HepG2 (cell line): ENCODE measurements around the gene MCF2L. TPM values are rescaled to one million over a fixed set of nuclear protein-coding genes. Genes with fewer than 3 reads are reported as not detected.

Experiments used
- CAMTA2 ChIP-seq: sonication (generic); formaldehyde crosslinking; IDR thresholded peaks from 2 replicates; pipeline ENCODE4 v1.4.0; 2020; ENCODE audit warnings: mild to moderate bottlenecking, missing genetic modification reagents, borderline replicate concordance
- ETV5 ChIP-seq: IDR thresholded peaks from 2 replicates; pipeline ENCODE4 v1.6.1; 2018; ENCODE audit warnings: missing biosample characterization, missing genetic modification reagents, inconsistent platforms, borderline replicate concordance
- GABPB1 ChIP-seq: IDR thresholded peaks from 2 replicates; pipeline ENCODE4 v1.6.1; 2016; ENCODE audit warnings: mild to moderate bottlenecking, missing genetic modification reagents, moderate library complexity, missing compliant biosample characterization
- MTF2 ChIP-seq: sonication (generic); formaldehyde crosslinking; IDR thresholded peaks from 2 replicates; pipeline ENCODE4 v1.5.0; 2020; ENCODE audit warnings: missing genetic modification reagents, borderline replicate concordance
- PAF1 ChIP-seq: IDR thresholded peaks from 2 replicates; pipeline ENCODE4 v1.6.1; 2016; ENCODE audit warnings: missing genetic modification reagents, missing compliant biosample characterization
- SMC3 ChIP-seq: IDR thresholded peaks from 2 replicates; pipeline ENCODE4 v1.6.1; 2011; ENCODE audit warnings: low read length, improper control_type of control experiment
- SP2 ChIP-seq: sonication (generic); formaldehyde crosslinking; IDR thresholded peaks from 2 replicates; pipeline ENCODE4 v1.5.1; 2020; ENCODE audit warnings: mild to moderate bottlenecking, missing genetic modification reagents
- SPEN ChIP-seq: sonication (generic); formaldehyde crosslinking; IDR thresholded peaks from 2 replicates; pipeline ENCODE4 v1.5.1; 2020; ENCODE audit warnings: low read depth, mild to moderate bottlenecking, missing genetic modification reagents
- SSRP1 ChIP-seq: IDR thresholded peaks from 2 replicates; pipeline ENCODE4 v1.6.1; 2016; ENCODE audit warnings: control low read depth
- ZNF317 ChIP-seq: sonication (generic); formaldehyde crosslinking; IDR thresholded peaks from 2 replicates; pipeline ENCODE4 v1.5.0; 2020; ENCODE audit warnings: mild to moderate bottlenecking, missing genetic modification reagents
- ZNF746 ChIP-seq: sonication (generic); formaldehyde crosslinking; IDR thresholded peaks from 2 replicates; pipeline ENCODE4 v1.8.0; 2022; ENCODE audit warnings: mild to moderate bottlenecking, missing genetic modification reagents
- ZNF782 ChIP-seq: sonication (generic); formaldehyde crosslinking; IDR thresholded peaks from 2 replicates; pipeline ENCODE4 v1.4.0; 2020; ENCODE audit warnings: missing genetic modification reagents, mild to moderate bottlenecking, borderline replicate concordance
- ZSCAN21 ChIP-seq: sonication (generic); formaldehyde crosslinking; IDR thresholded peaks from 2 replicates; pipeline ENCODE4 v1.8.0; 2022; ENCODE audit warnings: mild to moderate bottlenecking, missing genetic modification reagents, moderate library complexity, borderline replicate concordance
- ZSCAN25 ChIP-seq: sonication (generic); formaldehyde crosslinking; IDR thresholded peaks from 2 replicates; pipeline ENCODE4 v1.8.0; 2022; ENCODE audit warnings: mild to moderate bottlenecking, missing genetic modification reagents
- polyA plus RNA-seq, 8 experiments: library from polyadenylated mRNA; depleted of rRNA in 3 of 8; stranded (reverse) in 7 of 8; unstranded in 1 of 8; fragments of >200 nt; fragmentation: Illumina TruSeq in 4 of 8; extraction: Trizol in 4 of 8; gene quantifications; 2 replicates each; pipeline versions ENCODE4 v1.2.1 to v1.2.3, GENCODE V29; 2011 to 2016; ENCODE audit warnings: low read depth in 4 of 8, missing spikeins in 1 of 8, mixed read lengths in 1 of 8; ENCODE audit not compliant: insufficient read depth in 1 of 8
- total RNA-seq, 5 experiments: library from RNA; depleted of rRNA; stranded (reverse); fragments of >200 nt; fragmentation: Illumina TruSeq; extraction: Trizol; gene quantifications; 2 replicates each; pipeline ENCODE4 v1.2.3, GENCODE V29; 2016; ENCODE audit warnings: low read depth in 1 of 5
- TF ChIP-seq, protein P1 (sequence below): IDR thresholded peaks from 2 replicates; pipeline ENCODE4 v1.6.1; 2016; ENCODE audit warnings: mild to moderate bottlenecking
- TF ChIP-seq, protein P2 (sequence below): sonication (generic); formaldehyde crosslinking; IDR thresholded peaks from 2 replicates; pipeline ENCODE4 v1.9.0; 2022; ENCODE audit warnings: low read depth, missing genetic modification reagents
- TF ChIP-seq, protein P3 (sequence below), 2 experiments: fragments of 450-650 bp in 1 of 2; sonication (generic) in 1 of 2; formaldehyde crosslinking in 1 of 2; IDR thresholded peaks; 2 replicates each; pipeline versions ENCODE4 v1.6.1 to v1.8.0; 2016 to 2022; ENCODE audit warnings: antibody characterized with exemption in 1 of 2, mild to moderate bottlenecking in 1 of 2, missing genetic modification reagents in 1 of 2

The MCF2L gene
- total and polyA plus RNA-seq, 2 of the 13 experiments (the other 11 are each of a cell fraction or from before 2014, with no cell fraction given) = 19.4 to 28.4 TPM

DNA sequence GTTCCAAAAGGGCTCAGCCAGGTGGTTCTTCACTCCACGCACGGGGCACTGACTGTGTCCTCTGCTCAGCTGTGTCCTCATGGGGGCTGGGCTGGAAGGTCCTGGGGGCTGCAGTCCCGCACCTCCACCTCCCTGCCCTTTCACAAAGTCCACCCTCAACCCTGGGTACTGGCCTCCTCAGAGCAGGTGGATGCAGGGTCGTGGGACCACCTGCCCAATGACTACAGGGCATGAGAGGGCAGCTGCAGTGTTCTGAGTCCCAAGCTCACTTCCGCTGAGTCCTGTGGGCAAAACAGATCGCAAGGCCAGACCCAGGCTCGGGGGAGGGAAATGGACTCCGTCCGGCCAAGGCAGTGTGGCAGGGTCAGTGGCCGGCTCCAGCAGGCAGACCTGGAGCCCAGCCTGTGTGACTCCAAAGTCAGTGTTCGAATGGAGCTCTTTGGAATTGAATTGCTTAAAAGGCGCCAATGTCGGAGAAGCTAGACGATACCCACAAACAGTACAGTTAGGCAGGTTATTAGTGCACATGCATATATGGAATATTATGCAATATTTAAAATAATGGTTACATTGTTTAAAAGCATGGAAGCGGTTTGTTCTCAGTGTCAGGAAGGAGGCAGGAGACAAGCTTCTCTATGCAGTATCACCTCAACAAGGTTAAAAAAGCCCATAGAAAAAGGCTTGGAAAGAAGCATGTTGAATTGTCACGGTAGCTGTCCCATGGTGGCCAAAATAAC is 54.8 kb downstream of the MCF2L start (continued):
- TF ChIP-seq CAMTA2 (CRISPR knock-in tag) (no peak), GABPB1 (CRISPR knock-in tag) (peak; percentile 72), MTF2 (CRISPR knock-in tag) (no peak), ZNF317 (CRISPR knock-in tag) (no peak), ZSCAN21 (CRISPR knock-in tag) (no peak; the same call in 1 of the 2 replicates), ZNF782 (CRISPR knock-in tag) (no peak), SSRP1 (CRISPR knock-in tag) (peak; percentile 68; the same call in 1 of the 2 replicates), SMC3 (no peak), ZNF746 (CRISPR knock-in tag) (peak; percentile 16; the same call in 1 of the 2 replicates), SP2 (CRISPR knock-in tag) (no peak), ETV5 (peak; percentile 86), SPEN (peak; percentile 68; the same call in 1 of the 2 replicates), ZSCAN25 (CRISPR knock-in tag) (0 out of 2 replicates have a peak, but pooled peaks have one; percentile 45), PAF1 (CRISPR knock-in tag) (no peak)
- TF ChIP-seq, protein P1, sequence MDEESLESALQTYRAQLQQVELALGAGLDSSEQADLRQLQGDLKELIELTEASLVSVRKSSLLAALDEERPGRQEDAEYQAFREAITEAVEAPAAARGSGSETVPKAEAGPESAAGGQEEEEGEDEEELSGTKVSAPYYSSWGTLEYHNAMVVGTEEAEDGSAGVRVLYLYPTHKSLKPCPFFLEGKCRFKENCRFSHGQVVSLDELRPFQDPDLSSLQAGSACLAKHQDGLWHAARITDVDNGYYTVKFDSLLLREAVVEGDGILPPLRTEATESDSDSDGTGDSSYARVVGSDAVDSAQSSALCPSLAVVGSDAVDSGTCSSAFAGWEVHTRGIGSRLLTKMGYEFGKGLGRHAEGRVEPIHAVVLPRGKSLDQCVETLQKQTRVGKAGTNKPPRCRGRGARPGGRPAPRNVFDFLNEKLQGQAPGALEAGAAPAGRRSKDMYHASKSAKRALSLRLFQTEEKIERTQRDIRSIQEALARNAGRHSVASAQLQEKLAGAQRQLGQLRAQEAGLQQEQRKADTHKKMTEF (CRISPR knock-in tag) = peak; percentile 37; the same call in 1 of the 2 replicates
- TF ChIP-seq, protein P2, sequence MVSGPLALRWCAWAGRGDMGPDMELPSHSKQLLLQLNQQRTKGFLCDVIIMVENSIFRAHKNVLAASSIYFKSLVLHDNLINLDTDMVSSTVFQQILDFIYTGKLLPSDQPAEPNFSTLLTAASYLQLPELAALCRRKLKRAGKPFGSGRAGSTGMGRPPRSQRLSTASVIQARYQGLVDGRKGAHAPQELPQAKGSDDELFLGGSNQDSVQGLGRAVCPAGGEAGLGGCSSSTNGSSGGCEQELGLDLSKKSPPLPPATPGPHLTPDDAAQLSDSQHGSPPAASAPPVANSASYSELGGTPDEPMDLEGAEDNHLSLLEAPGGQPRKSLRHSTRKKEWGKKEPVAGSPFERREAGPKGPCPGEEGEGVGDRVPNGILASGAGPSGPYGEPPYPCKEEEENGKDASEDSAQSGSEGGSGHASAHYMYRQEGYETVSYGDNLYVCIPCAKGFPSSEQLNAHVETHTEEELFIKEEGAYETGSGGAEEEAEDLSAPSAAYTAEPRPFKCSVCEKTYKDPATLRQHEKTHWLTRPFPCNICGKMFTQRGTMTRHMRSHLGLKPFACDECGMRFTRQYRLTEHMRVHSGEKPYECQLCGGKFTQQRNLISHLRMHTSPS (CRISPR knock-in tag) = peak; percentile 94
- TF ChIP-seq, protein P3, sequence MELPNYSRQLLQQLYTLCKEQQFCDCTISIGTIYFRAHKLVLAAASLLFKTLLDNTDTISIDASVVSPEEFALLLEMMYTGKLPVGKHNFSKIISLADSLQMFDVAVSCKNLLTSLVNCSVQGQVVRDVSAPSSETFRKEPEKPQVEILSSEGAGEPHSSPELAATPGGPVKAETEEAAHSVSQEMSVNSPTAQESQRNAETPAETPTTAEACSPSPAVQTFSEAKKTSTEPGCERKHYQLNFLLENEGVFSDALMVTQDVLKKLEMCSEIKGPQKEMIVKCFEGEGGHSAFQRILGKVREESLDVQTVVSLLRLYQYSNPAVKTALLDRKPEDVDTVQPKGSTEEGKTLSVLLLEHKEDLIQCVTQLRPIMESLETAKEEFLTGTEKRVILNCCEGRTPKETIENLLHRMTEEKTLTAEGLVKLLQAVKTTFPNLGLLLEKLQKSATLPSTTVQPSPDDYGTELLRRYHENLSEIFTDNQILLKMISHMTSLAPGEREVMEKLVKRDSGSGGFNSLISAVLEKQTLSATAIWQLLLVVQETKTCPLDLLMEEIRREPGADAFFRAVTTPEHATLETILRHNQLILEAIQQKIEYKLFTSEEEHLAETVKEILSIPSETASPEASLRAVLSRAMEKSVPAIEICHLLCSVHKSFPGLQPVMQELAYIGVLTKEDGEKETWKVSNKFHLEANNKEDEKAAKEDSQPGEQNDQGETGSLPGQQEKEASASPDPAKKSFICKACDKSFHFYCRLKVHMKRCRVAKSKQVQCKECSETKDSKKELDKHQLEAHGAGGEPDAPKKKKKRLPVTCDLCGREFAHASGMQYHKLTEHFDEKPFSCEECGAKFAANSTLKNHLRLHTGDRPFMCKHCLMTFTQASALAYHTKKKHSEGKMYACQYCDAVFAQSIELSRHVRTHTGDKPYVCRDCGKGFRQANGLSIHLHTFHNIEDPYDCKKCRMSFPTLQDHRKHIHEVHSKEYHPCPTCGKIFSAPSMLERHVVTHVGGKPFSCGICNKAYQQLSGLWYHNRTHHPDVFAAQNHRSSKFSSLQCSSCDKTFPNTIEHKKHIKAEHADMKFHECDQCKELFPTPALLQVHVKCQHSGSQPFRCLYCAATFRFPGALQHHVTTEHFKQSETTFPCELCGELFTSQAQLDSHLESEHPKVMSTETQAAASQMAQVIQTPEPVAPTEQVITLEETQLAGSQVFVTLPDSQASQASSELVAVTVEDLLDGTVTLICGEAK (IDR thresholded peaks at IDR 0.05) = no peak
- TF ChIP-seq, protein P3 (CRISPR knock-in tag; IDR thresholded peaks at IDR 0.05) = peak; percentile 70
